ENCODE measurements around the gene RICTOR.

DNA sequence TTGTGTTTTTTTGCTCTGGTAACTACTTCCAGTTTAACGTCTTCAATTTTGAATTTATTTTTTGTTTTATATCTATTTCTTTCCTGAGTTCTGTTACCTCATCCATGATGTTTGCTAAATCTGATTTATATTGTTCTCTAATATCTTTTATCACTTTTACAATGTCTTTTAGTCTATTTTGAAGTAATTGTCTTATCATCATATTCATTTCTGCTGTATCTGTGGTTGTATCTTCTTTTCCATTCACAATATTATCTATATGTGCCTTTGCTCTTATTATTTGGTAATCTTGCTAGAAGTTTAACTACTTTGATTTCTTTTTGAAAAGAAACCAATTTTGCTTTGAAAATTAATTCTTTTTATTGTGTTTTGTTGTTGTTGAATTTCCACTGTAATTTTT, 184.8 kb downstream of the RICTOR start:
- TF ChIP-seq GATA2 (IDR thresholded peaks at IDR 0.05; ENCODE audit: low read depth, low read length) (no peak), GATA3 (IDR thresholded peaks at IDR 0.05; ENCODE audit: low read depth, low read length) (no peak)
